ENCODE data around the gene SPG11.

DNA sequence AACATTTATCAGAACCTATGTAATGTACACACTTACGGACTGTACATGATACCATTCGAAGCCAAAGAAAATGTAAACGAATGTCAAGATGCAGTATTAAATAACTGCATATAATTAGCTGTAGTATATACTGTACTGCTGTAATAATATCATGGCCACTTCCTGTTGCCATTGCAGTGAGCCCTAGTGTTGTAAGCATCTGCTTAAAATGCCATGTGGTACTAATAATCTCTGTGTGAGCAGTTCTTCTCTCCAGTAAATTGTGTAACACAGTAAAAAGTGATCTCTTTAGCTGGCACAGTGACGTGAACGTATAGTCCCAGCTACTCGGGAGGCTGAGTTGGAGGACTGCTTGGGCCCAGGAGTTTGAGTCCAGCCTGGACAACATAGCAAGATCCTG lies 8.6 kb downstream of the SPG11 start:
- TF ChIP-seq BHLHE40 (IDR thresholded peaks at IDR 0.05; ENCODE audit: borderline replicate concordance), result no peak
- TF ChIP-seq HDGF (IDR thresholded peaks at IDR 0.05; ENCODE audit: borderline replicate concordance), result no peak
- TF ChIP-seq ELF4 (IDR thresholded peaks at IDR 0.05), result no peak
- TF ChIP-seq TARDBP (IDR thresholded peaks at IDR 0.05), result no peak
- TF ChIP-seq FOXM1 (IDR thresholded peaks at IDR 0.05; ENCODE audit: borderline replicate concordance), result no peak
- no peak for TF ChIP-seq CTBP1 (IDR thresholded peaks at IDR 0.05; ENCODE audit: borderline replicate concordance)
- TF ChIP-seq LEF1 (IDR thresholded peaks at IDR 0.05; ENCODE audit: borderline replicate concordance), result no peak
- TF ChIP-seq SUZ12 (IDR thresholded peaks at IDR 0.05), result no peak
- TF ChIP-seq PKNOX1 (IDR thresholded peaks at IDR 0.05), result no peak
- no peak for TF ChIP-seq SP1 (IDR thresholded peaks at IDR 0.05)
- no peak for TF ChIP-seq NFRKB (IDR thresholded peaks at IDR 0.05)
- TF ChIP-seq FOXA1 (IDR thresholded peaks at IDR 0.05), result no peak

Measured in HEK293T (cell line).